HG03159 (cell line): ENCODE measurements around the gene PCED1B.
"Not testable (repeated sequence)": the region's sequence is repeated elsewhere in the genome, so short reads cannot be mapped to it uniquely, and the experiment has no call there.

Experiments
- ATAC-seq: cut with Tn5 transposase; IDR thresholded peaks from one replicate; pipeline ENCODE4 v1.9.1; 2021; ENCODE audit warnings: mild to moderate bottlenecking, moderate library complexity; ENCODE audit not compliant: unreplicated experiment

Gene PCED1B

DNA sequence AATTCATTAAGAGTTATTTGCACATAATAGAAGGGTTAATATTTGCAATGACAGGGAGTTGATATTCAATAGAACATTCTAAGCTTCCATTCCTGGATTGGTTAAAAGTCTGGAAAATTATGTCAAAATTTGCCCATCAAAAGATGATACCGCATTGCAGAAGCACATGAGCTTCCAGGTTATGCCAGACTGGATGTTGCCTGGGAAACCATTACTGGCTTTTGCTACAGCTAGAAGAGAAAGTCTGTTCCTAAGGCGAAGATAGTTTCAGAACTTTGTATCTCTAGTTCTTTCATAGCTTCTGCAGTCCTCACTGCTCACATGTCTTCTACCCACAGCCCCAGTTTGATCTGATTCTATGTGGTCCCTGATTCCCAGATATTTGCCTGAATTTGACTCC is 122.8 kb downstream of the PCED1B start:
- no peak for ATAC-seq

DNA sequence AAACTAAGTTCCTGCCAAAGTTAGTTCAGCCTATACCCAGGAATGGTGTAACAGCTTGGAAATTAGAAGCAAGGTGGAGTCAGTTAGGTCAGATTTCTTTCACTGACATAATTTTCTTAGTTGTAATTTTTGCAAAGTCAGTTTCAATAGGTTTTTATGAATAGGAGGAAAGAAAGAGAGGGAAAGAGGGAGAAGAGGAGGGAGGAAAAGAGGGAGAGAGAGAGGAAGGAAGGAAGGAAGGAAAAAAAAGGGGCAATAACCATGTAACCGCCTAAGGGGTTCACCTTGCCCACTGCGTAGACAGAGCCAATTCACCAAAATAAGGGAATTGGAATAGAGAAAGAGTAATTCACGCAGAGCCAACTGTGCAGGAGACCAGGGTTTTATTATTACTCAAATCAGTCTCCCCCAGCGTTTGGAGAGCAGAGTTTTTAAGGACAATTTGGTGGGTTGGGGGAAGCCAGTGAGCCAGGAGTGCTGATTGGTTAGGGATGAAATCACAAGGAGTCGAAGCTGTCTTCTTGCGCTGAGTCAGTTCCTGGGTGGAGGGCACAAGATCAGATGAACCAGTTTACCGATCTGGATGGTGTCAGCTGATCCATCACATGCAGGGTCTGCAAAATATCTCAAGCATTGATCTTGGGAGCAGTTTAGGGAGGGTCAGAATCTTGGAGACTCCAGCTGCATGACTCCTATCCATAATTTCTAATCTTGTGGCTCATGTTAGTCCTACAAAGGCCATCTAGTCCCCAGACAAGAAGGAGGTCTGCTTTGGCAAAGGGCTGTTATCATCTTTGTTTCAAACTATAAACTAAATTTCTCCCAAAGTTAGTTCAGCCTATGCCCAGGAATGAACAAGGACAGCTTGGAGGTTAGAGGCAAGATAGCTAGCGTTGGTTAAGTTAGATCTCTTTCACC is 126.4 kb downstream of the PCED1B start:
- ATAC-seq = no peak

DNA sequence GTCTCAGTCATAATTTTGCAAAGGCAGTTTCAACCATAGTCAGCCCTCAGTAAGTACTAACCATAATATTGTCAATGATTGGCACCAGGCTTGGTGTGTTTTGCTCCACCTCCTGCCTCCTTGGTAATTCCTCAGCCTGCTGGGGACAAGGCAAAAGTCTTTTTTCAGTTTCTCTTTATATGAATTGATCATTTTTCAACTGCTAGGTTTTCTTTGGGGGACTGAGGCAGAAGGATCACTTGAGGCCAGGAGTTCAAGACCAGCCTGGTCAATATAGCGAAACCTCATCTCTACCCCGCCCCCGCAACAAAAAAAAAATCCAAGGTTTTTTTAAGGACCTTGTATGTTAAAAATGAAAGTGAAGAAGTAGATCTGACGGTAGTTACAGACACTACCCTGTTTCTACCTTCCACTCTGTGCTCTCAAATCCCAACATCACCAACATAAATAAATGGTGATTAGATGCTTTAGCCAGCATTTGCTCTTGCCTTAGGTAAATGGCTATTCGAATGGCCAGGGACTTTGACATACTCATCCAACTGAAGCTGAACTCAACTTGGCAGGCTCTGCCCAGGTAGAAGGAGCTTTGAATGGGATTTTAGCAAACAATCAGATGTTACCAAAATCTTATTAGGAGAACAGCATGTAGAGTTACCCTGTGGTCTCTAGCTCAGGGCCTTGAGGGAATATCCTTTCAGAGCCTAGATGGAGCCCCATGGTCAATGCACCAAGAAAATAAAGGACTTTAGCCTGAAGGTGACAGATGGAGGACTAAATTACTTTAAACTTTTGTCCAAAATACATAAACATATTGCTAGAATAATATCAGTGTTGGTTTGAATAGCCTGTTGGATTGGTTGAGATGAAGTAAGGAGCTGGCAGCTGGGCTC is 127.3 kb downstream of the PCED1B start:
- no peak for ATAC-seq

DNA sequence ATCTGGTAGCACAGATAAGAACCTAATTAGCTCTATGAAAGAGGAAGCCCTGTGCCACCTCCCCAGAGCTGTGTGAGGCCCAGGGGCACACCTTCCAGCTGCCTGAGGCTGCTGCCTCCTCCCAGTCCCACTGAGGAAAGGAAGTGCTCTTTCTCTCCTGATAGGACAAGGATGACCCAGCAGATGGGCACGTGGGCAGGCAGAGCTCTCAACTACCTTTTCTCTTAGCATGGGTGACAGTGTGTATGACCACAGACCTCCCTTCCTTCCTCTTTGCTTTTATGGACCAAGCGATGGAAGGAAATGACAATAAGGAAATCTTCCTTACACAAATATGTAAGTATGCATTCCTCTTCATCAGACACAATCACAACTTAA is 127.9 kb downstream of the PCED1B start:
- peak; percentile 48 for ATAC-seq

DNA sequence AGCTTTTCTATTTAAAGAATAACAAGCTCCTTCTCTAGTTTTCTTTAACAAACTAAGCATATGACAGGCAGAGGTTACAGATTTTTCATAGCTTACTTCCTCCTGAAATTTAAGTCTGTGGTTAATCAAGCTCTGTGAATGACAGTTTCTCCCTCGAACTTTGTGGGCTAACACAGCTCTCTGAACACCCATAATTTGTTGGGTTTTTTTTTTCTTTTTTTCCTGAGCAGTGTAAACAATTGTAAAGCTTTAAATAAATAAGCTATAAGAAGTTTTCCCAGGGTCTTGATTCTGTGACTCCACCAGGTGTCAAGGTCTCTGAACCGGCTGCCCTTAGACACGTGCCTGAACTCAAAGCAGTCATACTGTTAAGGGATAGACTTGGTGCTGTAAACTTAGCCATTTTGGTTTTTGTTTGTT is 128.4 kb downstream of the PCED1B start:
- ATAC-seq = peak; percentile 77

DNA sequence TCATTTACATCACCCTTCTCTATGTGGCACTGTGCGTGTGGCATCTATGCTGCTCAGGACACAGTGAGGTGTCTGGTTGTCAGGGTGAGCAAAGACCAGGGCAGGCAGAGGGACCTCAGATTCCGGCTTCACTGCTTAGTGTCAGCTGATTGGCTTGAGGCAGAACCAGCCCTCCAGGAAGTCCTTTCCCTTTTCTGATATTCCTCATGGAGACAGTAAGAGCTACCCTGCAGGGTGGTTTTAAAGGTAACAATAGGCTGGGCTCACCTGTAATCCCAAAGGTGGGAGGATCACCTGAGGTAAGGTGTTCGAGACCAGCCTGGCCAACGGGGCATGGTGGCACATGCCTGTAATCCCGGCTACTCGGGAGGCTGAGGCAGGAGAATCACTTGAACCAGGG is 129.6 kb downstream of the PCED1B start:
- ATAC-seq = no peak

DNA sequence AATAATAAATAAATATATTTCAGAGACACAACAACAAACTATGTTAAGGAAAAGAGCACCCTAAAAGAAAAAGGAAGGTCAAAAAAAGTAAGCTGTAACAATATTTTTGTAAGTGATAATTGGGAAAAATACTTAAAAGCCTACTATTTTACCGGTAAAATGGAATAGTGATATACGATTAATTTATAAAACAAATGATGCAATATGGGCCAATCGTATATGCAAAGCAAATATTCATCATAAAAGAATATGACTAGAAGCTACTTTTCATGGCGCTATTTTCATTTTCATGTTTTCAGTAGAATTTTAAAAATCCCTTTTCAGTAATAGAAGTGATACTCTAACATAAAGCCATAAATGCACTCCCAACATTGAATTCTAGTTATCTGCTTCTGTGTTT is 131.4 kb downstream of the PCED1B start:
- no peak for ATAC-seq

DNA sequence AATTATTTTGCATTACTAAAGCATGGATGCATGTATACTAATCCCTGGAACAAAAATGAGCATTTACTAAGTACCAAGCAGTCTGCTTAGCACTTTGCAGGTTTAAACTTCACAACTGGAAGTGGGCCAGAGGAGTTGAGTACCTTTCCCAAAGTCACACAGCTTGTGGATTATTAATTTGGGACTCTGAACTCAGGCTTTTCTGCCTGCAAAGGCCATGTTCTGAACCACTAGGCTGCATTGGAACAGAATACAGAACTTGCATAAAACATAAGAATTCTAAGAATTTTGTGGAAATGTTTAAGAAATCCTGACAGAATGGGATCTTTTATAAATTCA is 133.2 kb downstream of the PCED1B start:
- ATAC-seq = no peak

DNA sequence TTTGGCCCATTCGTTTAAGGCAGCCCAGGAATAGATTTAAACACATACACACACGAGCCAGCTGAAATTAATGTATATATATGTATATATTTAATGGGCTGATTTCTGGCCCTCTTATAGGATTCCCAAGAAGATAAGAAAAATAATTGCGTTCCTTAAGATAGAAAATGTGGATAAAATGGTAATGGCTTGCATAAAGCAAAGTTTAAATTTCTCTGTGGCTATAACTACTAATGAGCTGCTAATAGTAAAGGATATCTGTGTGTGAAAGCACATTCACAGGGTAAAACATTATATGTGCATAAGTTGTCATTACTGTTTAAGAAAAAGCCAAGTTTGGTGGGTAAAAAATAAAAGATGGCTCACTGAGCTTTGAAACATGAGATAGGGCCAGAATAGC is 134.0 kb downstream of the PCED1B start:
- ATAC-seq = no peak

DNA sequence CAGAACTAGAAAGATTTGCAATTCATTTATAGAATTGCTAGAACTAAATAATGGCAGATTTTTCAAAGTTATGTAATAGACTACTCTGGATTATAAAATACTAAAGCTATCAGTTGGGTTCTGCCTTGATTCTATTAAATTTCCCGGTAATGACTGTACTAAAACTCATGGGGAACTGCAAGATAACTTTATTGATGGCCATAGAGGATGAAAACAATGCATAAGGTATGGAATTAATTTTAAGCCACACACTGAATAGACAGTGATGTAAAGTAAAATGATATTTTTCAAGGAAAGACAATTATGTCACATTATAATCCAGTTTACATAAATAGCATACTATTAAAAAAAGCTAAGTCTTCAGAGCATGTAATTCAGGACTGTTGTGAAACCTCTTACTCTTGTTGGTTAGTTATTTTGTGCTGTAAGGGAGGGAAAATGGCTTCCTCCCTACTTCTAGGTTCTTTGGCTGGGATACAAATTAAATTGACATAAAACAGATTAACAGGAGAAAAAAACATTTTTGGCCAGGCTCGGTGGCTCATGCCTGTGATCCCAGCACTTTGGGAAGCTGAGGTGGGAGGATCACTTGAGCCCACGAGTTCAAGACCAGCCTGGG is 134.7 kb downstream of the PCED1B start:
- ATAC-seq = no peak

DNA sequence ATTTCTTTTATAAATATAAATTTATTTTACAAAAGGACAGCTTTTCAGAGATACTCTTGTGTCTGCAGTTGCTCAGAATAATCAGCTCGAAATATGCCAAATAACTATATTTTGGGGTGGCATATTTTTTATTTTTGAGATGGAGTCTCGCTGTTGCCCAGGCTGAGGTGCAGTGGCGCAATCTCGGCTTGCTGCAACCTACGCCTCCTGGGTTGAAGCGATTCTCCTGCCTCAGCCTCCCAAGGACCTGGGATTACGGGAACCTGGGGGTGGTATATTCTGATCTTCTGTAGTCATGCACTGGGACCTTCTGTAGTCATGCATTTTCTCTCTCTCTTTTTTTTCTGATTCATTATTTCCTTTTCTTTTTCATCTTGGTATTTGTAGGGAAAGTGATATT is 135.3 kb downstream of the PCED1B start:
- no peak for ATAC-seq

DNA sequence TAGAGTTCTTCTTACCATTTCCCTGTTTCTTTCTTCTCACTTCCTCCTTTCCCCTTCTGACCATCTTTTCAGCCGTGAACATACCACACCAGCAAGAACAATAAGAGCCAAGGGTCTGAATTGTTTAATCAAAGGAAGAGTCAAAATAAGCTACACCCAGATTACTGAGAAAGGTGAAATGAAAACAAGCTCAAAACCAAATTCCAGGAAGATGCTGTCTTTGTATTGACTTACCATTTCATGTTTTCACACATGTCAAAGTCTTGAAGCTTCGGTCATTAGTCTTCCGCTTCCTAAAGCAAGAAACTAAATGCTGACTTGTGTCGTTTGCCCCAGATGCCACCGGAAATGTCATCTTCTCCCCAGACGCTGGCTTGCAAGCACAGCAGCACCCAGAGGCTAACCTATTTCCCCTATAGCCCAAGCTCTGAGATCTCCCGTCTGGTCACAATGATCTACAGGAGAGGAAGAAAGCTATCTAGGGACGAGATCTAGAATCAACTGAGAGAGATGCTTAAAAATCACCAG is 136.8 kb downstream of the PCED1B start:
- ATAC-seq = peak; percentile 75

DNA sequence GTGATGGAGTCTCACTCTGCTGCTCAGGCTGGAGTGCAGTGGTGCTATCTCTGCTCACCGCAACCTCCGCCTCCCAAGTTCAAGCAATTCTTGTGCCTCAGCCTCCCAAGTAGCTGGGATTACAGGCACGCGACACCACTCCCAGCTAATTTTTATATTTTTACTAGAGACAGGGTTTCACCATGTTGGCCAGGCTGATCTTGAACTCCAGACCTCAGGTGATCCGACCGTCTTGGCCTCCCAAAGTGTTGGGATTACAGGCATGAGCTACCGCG is 138.1 kb downstream of the PCED1B start:
- ATAC-seq = not testable (repeated sequence)

DNA sequence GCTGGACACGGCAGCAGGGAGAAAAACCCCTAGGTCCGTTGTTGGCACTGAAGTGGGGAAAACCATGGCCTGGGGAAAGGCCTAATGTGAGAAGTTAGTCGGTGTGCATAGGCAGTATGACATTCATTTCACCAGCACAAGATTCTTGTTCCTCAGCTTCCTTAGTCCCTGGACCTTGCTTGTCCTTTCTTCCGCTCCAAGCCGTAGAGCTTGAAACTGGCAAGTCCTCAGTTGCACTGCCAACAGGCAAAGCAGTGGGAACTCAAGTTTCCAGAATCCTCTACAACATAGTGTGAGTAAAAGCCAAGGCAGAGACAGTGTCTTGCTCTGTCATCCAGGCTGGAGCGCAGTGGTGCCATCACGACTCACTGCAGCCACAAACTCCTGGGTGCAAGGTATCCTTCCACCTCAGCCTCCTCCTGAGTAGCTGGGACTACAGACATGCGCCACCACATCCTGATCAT is 138.8 kb downstream of the PCED1B start:
- no peak for ATAC-seq

DNA sequence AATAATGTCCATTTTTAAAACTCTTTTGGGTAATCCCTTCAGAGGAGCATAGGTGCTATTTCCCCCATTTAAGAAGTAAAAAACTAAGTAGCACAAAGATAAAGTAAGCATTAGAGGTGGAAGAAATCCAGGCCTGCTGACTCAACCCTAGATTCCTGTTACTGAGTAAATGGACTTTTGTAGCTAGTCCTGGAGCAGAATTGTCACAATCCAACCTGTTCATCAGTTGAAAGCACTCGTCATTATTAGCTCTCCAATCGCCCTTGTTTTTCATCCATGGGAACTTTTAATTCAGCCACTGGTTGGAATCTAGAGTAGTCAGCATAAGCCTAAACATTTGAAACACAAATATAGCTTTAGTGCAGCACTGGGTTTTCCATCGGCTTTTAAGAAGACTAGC is 139.8 kb downstream of the PCED1B start:
- no peak for ATAC-seq

DNA sequence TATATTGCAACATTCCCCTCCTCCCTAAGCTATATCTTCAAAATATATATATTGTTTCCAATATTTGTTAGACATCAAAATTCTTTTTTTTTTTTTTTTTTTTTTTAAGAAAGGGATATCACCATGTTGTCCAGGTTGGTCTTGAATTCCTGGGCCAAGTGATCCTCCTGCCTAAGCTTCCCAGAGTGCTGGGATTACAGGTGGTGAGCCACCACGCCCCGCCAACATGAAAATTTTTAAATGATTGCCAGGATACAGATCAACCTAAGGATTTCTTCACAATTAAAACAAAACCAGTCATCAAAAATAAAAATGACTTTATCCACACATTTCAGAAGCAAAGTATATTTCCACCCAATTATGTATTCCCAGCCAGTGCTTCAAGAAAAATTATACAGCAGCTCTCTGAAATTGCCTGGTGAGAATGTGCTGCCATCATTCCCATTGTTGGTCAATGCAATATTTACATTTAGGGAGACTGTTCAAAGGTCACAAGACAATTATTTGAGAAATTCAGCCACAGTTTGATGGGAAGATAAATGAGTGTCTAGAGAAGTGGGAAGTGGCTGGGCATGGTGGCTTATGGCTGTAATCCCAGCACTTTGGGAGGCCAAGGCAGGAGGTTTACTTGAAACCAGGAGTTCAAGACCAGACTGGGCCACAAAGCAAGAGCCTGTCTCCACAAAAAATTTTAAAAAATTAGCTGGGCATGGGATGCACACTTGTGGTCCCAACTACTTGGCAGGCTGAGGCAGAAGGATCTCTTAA is 142.0 kb downstream of the PCED1B start:
- ATAC-seq = no peak

DNA sequence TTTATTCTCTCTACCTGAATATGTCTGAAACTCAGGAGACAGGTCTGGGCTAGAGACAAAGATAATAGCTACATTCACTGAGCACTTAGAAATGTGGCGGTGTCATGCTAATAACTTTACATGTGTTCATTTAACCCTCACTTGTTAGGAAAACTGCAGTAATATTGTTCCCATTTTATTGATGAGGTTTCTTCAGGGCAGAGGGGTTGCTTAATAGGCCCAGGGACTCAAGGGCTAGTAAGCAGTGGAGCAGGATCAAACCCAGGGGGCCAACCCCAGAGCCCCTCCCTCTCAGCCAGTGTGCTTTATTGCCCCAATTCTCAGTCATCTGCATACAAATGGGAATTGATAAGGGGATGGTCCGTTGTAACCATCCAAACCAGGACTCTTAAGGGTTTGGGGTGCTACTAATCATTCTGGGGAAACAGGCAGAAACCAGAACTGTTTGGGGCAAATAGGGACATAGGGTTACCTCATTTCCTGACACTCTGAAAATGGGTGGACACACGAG is 143.2 kb downstream of the PCED1B start:
- no peak for ATAC-seq

DNA sequence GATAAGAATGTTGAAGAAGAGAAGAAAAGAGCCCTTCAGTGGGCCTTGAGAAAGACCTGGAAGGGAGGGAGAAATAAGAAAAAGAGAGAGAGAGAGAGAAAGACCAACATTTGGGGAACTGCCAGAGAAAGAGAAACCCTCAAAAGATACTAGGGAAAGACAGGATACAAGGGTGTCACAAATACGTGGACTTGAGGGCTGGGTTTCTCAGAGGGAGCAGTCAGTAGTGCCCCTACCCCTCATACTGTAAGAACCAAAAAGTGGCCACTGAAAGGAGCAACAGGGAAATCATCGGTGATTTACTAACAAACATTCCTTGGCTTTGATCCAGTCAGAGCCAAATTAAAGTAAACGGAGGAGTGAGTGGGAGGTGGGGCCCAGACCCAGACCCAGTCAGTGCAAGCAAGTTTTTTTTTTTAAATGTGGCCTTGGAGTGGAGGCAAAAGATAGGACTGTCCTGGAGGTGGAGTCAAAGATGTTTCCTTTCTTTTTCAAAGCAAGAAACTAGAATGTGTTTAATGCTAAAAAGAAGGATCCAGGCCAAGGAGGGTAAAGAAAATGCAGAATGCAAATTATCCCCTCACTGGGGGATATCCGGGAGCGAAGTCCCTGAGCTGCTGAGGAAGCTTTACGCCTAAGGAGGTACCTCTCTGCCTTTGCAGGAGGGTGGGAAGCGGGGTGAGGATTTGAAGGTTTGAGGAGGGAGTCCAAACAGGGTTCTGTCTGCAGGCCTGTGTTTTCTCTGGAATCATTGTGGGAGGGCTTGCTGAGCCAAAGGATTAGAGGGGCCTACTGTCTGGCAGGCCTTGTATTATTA is 143.8 kb downstream of the PCED1B start:
- no peak for ATAC-seq

DNA sequence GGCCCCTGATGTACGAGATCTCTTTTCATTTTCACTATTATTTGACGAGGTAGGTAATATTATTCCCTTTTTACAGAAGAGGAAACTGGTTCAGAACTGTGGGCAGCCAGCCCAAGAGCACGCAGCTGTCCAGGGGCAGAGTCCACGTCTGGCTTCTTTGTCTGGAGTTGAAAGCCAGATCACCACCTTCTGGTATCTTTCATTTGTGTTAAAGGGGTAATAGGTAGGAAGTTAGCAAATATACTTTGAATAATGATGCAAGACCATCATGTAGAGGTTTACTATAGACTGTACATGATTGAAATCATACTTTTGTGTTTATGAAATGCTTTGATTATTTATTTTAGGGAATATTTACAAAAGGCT is 144.4 kb downstream of the PCED1B start:
- ATAC-seq = no peak
